Measurements from ENCODE around the gene MEX3D. TPM values are rescaled to one million over a fixed set of nuclear protein-coding genes. Genes with fewer than 3 reads are reported as not detected.

Gene MEX3D
- polyA plus RNA-seq, 2 of the 4 experiments (the other 2 are of a cell fraction): 2.1 to 7.1 TPM

- no peak for TF ChIP-seq ZSCAN20 (CRISPR knock-in tag; IDR thresholded peaks at IDR 0.05)
- no peak for TF ChIP-seq USF2 (IDR thresholded peaks at IDR 0.05)
- TF ChIP-seq CHD4 (IDR thresholded peaks at IDR 0.05; ENCODE audit: borderline replicate concordance): peak; percentile 82; the same call in 1 of the 2 replicates
- no peak for TF ChIP-seq MAFK (IDR thresholded peaks at IDR 0.05; ENCODE audit: partially characterized antibody)
Observed at GRCh38 chr19:1606138-1606651, 38.1 kb upstream of the MEX3D start (continued).

DNA sequence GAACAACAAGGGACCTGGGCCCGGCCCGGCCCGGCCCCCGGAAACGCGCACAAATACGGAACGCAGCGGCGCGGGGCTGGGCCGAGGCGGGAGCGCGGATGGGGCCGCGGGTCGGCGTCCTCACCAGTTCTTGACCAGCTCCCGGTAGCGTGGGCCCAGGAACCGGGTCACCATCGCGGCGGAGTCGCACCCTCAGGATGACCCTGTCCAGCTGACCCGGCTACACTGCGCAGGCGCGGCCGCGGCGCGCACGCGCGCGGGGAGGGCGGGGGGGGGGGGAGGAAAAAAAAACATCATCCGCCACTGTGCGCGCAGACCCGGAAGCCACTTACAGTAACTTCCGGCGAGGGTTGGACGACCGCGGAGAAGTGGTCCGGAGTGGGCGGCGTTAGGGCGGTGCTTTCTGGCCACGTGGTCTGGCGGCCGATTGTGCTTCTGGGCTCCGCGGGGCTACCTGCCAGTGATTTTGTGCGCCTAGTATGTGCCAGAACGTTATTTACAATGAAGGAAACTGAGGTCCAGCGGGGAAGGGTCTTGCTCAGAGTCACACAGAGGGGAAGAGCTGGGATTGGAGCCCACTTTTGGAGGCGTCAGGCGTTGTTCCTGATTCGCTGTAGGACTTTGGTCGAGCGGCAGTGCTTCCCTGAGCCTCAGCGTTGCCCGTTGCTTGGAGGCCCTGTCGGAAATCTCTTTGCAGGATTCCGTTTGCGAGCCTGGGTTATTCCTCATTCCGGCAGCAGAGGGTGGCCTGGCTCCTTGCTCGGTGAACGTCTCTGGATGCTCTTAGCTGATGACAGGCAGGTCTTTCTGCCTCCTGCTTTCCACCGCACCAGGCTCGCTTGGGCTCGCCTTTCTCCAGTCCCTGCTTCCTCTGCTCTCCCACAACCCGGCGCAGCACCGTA, 37.4 kb upstream of the MEX3D start, which contains the start of gene UQCR11:
UQCR11 (minus strand) TSS at position 227 of the 902 bp plus-strand sequence; CDS start at position 174, 53 bp downstream.
- ChIA-PET CTCF (interaction anchor here (0.8 to 2.9 kb wide), 8 partner anchors 20 to 191 kb away, joined by 3 to 13 read pairs (median 3); no protein-coding TSS in a partner anchor), POLR2A (interaction anchor here (0.5 to 3.1 kb wide), 5 partner anchors 12 to 267 kb away, joined by 3 to 11 read pairs (median 3); partner anchors contain the start of gene MBD3)
- Histone ChIP-seq H3K4me2 (peak within 1 kb of the TSS; percentile 93), H3K4me1 (peaks cover 13% of the 10 kb centered on the region), H3K9me3 (no peaks in the 10 kb centered on the region), H3K27ac (peak within 1 kb of the TSS; percentile 90 to 98), H3K4me3 (peak within 1 kb of the TSS; percentile 96)
- peak; percentile 93 for ATAC-seq
- no peak for FAIRE-seq
- peak; percentile 88 to 94 for DNase-seq (ENCODE audit: low read depth in 1 of 2, low spot score in 1 of 2)
- WGBS (ENCODE audit: missing lambda C conversion rate): 1% methylated on average over 26 of the region's 79 CpGs
- no peak for TF ChIP-seq ELK1 (IDR thresholded peaks at IDR 0.05; ENCODE audit: low read depth, low read length)
- TF ChIP-seq MAFK (IDR thresholded peaks at IDR 0.05; ENCODE audit: partially characterized antibody): no peak
- no peak for TF ChIP-seq ZNF302 (CRISPR knock-in tag; IDR thresholded peaks at IDR 0.05)
- TF ChIP-seq ZC3H11A (IDR thresholded peaks at IDR 0.05): no peak
- peak; percentile 84 for TF ChIP-seq USF2 (IDR thresholded peaks at IDR 0.05)
- 0 out of 3 replicates have a peak, but pooled peaks have one; percentile 15 for TF ChIP-seq CTCF (IDR thresholded peaks at IDR 0.05)
- no peak for TF ChIP-seq HEYL (CRISPR knock-in tag; IDR thresholded peaks at IDR 0.05)
- no peak for TF ChIP-seq TP53 (CRISPR knock-in tag; IDR thresholded peaks at IDR 0.05)
- TF ChIP-seq CHD4 (IDR thresholded peaks at IDR 0.05; ENCODE audit: borderline replicate concordance): no peak
- TF ChIP-seq RFX5 (IDR thresholded peaks at IDR 0.05): 0 out of 2 replicates have a peak, but pooled peaks have one; percentile 26
- no peak for TF ChIP-seq MAZ (IDR thresholded peaks at IDR 0.05; ENCODE audit: borderline replicate concordance, low read depth, low read length)
- no peak for TF ChIP-seq ZSCAN20 (CRISPR knock-in tag; IDR thresholded peaks at IDR 0.05)
- no peak for TF ChIP-seq HES2 (IDR thresholded peaks at IDR 0.05)
- TF ChIP-seq FOSL2 (IDR thresholded peaks at IDR 0.05): no peak
- no peak for TF ChIP-seq FOSL2 (CRISPR knock-in tag; IDR thresholded peaks at IDR 0.05)
- TF ChIP-seq POLR2A (IDR thresholded peaks at IDR 0.05; ENCODE audit: low read length): peak; percentile 61
- TF ChIP-seq SMC3 (IDR thresholded peaks at IDR 0.05): peak; percentile 23; the same call in 1 of the 3 replicates
- no peak for TF ChIP-seq GATA3 (IDR thresholded peaks at IDR 0.05; ENCODE audit: borderline replicate concordance)
- no peak for TF ChIP-seq SREBF2 (IDR thresholded peaks at IDR 0.05)
- TF ChIP-seq, protein P1, sequence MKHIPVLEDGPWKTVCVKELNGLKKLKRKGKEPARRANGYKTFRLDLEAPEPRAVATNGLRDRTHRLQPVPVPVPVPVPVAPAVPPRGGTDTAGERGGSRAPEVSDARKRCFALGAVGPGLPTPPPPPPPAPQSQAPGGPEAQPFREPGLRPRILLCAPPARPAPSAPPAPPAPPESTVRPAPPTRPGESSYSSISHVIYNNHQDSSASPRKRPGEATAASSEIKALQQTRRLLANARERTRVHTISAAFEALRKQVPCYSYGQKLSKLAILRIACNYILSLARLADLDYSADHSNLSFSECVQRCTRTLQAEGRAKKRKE (CRISPR knock-in tag; IDR thresholded peaks at IDR 0.05; ENCODE audit: low read depth): no peak
- no peak for TF ChIP-seq MYC (IDR thresholded peaks at IDR 0.05; ENCODE audit: borderline replicate concordance, low read length)
- TF ChIP-seq, protein P2, sequence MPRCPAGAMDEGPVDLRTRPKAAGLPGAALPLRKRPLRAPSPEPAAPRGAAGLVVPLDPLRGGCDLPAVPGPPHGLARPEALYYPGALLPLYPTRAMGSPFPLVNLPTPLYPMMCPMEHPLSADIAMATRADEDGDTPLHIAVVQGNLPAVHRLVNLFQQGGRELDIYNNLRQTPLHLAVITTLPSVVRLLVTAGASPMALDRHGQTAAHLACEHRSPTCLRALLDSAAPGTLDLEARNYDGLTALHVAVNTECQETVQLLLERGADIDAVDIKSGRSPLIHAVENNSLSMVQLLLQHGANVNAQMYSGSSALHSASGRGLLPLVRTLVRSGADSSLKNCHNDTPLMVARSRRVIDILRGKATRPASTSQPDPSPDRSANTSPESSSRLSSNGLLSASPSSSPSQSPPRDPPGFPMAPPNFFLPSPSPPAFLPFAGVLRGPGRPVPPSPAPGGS (IDR thresholded peaks at IDR 0.05): no peak
- TF ChIP-seq CBX8 (IDR thresholded peaks at IDR 0.05): no peak
- no peak for TF ChIP-seq TFCP2L1 (CRISPR knock-in tag; IDR thresholded peaks at IDR 0.05)
- TF ChIP-seq JUN (IDR thresholded peaks at IDR 0.05): peak; percentile 22 to 68; a peak in 3 of 5 replicates
- TF ChIP-seq NR3C1 (IDR thresholded peaks at IDR 0.05): no peak
- no peak for TF ChIP-seq RARB (CRISPR knock-in tag; IDR thresholded peaks at IDR 0.05)
- TF ChIP-seq CHD2 (IDR thresholded peaks at IDR 0.05; ENCODE audit: low read length, partially characterized antibody): no peak
- no peak for TF ChIP-seq BHLHE40 (IDR thresholded peaks at IDR 0.05; ENCODE audit: low read depth, low read length)
- TF ChIP-seq NPAS2 (CRISPR knock-in tag; IDR thresholded peaks at IDR 0.05; ENCODE audit: borderline replicate concordance): no peak
- no peak for TF ChIP-seq KDM5A (IDR thresholded peaks at IDR 0.05)

All from A549 (cell line).